Stimulated activated memory B cell treated with anti-CD40 and anti-IgM and Interleukin-4, amounts not matched to agents 10 μg/mL and 1 μg/mL and 100 μg/mL, for 72 hours (primary cell): ENCODE measurements around the gene A1CF.
"Not testable (repeated sequence)": the region's sequence is repeated elsewhere in the genome, so short reads cannot be mapped to it uniquely, and the experiment has no call there.

Experiments used
- ATAC-seq: fragments of 150-1000 bp; cut with Tn5 transposase; 2 replicates; pipeline ENCODE4 v1.10.0; 2021
- H3K27ac Mint-ChIP-seq: one replicate; pipeline ENCODE4 v1.8.0; 2022; ENCODE audit warnings: mild to moderate bottlenecking, mixed read lengths
- H3K27me3 Mint-ChIP-seq: one replicate; pipeline ENCODE4 v1.8.0; 2022; ENCODE audit warnings: mixed read lengths
- H3K36me3 Mint-ChIP-seq: one replicate; pipeline ENCODE4 v1.8.0; 2022; ENCODE audit warnings: mixed read lengths
- H3K4me1 Mint-ChIP-seq: one replicate; pipeline ENCODE4 v1.8.0; 2022; ENCODE audit warnings: mixed read lengths
- H3K4me3 Mint-ChIP-seq: one replicate; pipeline ENCODE4 v1.8.0; 2022; ENCODE audit warnings: mild to moderate bottlenecking, moderate library complexity, mixed read lengths
- H3K9me3 Mint-ChIP-seq: one replicate; pipeline ENCODE4 v1.8.0; 2022; ENCODE audit warnings: mixed read lengths

A1CF gene

GRCh38 chr10:50780036-50780435 lies 105.4 kb downstream of the A1CF start:
- H3K9me3 Mint-ChIP-seq, ATAC-seq, H3K4me1 Mint-ChIP-seq, H3K27ac Mint-ChIP-seq, H3K27me3 Mint-ChIP-seq, H3K36me3 Mint-ChIP-seq, H3K4me3 Mint-ChIP-seq: not testable (repeated sequence)

GRCh38 chr10:50774868-50775267 lies 110.6 kb downstream of the A1CF start:
- not testable (repeated sequence) for ATAC-seq, H3K36me3 Mint-ChIP-seq, H3K4me1 Mint-ChIP-seq, H3K27ac Mint-ChIP-seq, H3K9me3 Mint-ChIP-seq, H3K27me3 Mint-ChIP-seq, H3K4me3 Mint-ChIP-seq

GRCh38 chr10:50772042-50772441 lies 113.4 kb downstream of the A1CF start:
- not testable (repeated sequence) for ATAC-seq, H3K4me3 Mint-ChIP-seq, H3K36me3 Mint-ChIP-seq, H3K27me3 Mint-ChIP-seq, H3K27ac Mint-ChIP-seq, H3K9me3 Mint-ChIP-seq, H3K4me1 Mint-ChIP-seq

GRCh38 chr10:50766774-50767513 lies 118.5 kb downstream of the A1CF start:
- H3K36me3 Mint-ChIP-seq, H3K9me3 Mint-ChIP-seq, ATAC-seq, H3K27ac Mint-ChIP-seq, H3K4me1 Mint-ChIP-seq, H3K4me3 Mint-ChIP-seq, H3K27me3 Mint-ChIP-seq: not testable (repeated sequence)
